Measurements from ENCODE around the gene PCDHB12. TPM values are rescaled to one million over a fixed set of nuclear protein-coding genes. Genes with fewer than 3 reads are reported as not detected.
A peak's percentile ranks its signal among the peaks of the same experiment; 100 is the strongest.
"Not testable (repeated sequence)": the region's sequence is repeated elsewhere in the genome, so short reads cannot be mapped to it uniquely, and the experiment has no call there.

The PCDHB12 gene
- total RNA-seq, 1 experiment from 2014 or later: not detected

DNA sequence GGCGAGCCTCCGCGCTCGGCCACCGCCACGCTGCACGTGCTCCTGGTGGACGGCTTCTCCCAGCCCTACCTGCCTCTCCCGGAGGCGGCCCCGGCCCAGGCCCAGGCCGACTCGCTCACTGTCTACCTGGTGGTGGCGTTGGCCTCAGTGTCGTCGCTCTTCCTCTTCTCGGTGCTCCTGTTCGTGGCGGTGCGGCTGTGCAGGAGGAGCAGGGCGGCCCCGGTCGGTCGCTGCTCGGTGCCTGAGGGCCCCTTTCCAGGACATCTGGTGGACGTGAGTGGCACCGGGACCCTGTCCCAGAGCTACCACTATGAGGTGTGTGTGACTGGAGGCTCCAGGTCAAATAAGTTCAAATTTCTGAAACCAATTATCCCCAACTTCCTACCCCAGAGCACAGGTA, 2.3 kb downstream of the PCDHB12 start:
- CTCF ChIA-PET; H3K27me3 ChIP-seq (replicated peaks; ENCODE audit: control insufficient read depth, insufficient read depth, low read length); H3K27ac Mint-ChIP-seq (ENCODE audit: unreplicated experiment); DNase-seq; intact Hi-C loops (cut with micrococcal nuclease; ENCODE audit: unreplicated experiment); H3K4me3 ChIP-seq (ENCODE audit: low read depth, low read length); H3K36me3 ChIP-seq (ENCODE audit: control insufficient read depth, insufficient read depth, low read length); BruUV-seq (replicated peaks); H3K4me3 Mint-ChIP-seq (ENCODE audit: unreplicated experiment); H3K27me3 Mint-ChIP-seq (ENCODE audit: insufficient read depth, unreplicated experiment); POLR2A ChIA-PET; H3K4me1 Mint-ChIP-seq (ENCODE audit: low read depth, unreplicated experiment); H3K4me1 ChIP-seq; H3K9me3 Mint-ChIP-seq (ENCODE audit: unreplicated experiment); H3K9me3 ChIP-seq; H3K36me3 Mint-ChIP-seq (ENCODE audit: insufficient read depth, unreplicated experiment): not testable (repeated sequence)

DNA sequence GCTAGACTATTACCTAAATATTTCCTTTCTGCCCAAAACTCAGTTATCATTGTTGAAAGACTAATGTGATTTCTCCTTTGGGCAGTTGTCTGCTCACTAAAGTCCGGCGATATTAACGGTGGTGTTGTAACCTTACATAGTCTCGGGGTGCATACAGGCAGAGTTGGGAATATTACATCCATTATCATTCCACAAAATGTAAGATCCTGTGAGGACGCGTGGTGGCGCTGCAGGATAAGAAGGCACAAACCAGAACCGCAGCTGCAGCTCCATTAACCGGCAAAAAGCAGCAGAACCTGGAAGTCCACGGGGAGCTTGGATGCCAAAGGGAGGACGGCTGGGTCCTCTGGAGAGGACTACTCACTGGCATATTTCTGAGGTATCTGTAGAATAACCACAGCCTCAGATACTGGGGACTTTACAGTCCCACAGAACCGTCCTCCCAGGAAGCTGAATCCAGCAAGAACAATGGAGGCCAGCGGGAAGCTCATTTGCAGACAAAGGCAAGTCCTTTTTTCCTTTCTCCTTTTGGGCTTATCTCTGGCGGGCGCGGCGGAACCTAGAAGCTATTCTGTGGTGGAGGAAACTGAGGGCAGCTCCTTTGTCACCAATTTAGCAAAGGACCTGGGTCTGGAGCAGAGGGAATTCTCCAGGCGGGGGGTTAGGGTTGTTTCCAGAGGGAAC, 5.3 kb downstream of the PCDHB12 start, which contains the start of gene PCDHB13:
Gene PCDHB13, plus strand, starts transcription at position 264 of the 684 bp plus-strand sequence. Its CDS starts 205 bp downstream, at position 469.
- intact Hi-C loops (cut with micrococcal nuclease; ENCODE audit: unreplicated experiment): loop anchor here (2.0 kb wide), 1 partner anchor 35 kb away; no protein-coding TSS in a partner anchor
- H3K4me1 ChIP-seq; H3K27me3 ChIP-seq (replicated peaks; ENCODE audit: control insufficient read depth, insufficient read depth, low read length); H3K4me3 ChIP-seq (ENCODE audit: low read depth, low read length); H3K9me3 ChIP-seq; CTCF ChIA-PET; H3K27me3 Mint-ChIP-seq (ENCODE audit: insufficient read depth, unreplicated experiment); BruUV-seq (replicated peaks); H3K36me3 ChIP-seq (ENCODE audit: control insufficient read depth, insufficient read depth, low read length); H3K27ac Mint-ChIP-seq (ENCODE audit: unreplicated experiment); POLR2A ChIA-PET; H3K36me3 Mint-ChIP-seq (ENCODE audit: insufficient read depth, unreplicated experiment); H3K4me3 Mint-ChIP-seq (ENCODE audit: unreplicated experiment); H3K4me1 Mint-ChIP-seq (ENCODE audit: low read depth, unreplicated experiment): not testable (repeated sequence)
- peak in 1 of 2 experiments; percentile 25 for DNase-seq
- peaks cover 16% of the 10 kb centered on the region for H3K9me3 Mint-ChIP-seq (ENCODE audit: unreplicated experiment)

DNA sequence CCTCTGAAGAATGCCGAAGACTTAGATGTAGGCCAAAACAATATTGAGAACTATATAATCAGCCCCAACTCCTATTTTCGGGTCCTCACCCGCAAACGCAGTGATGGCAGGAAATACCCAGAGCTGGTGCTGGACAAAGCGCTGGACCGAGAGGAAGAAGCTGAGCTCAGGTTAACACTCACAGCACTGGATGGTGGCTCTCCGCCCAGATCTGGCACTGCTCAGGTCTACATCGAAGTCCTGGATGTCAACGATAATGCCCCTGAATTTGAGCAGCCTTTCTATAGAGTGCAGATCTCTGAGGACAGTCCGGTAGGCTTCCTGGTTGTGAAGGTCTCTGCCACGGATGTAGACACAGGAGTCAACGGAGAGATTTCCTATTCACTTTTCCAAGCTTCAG, 6.1 kb downstream of the PCDHB12 start:
- CTCF ChIA-PET; DNase-seq; H3K4me1 Mint-ChIP-seq (ENCODE audit: low read depth, unreplicated experiment); H3K4me1 ChIP-seq; H3K9me3 ChIP-seq; H3K4me3 Mint-ChIP-seq (ENCODE audit: unreplicated experiment); POLR2A ChIA-PET; H3K36me3 Mint-ChIP-seq (ENCODE audit: insufficient read depth, unreplicated experiment); BruUV-seq (replicated peaks); H3K4me3 ChIP-seq (ENCODE audit: low read depth, low read length); H3K27ac Mint-ChIP-seq (ENCODE audit: unreplicated experiment); H3K36me3 ChIP-seq (ENCODE audit: control insufficient read depth, insufficient read depth, low read length); H3K27me3 ChIP-seq (replicated peaks; ENCODE audit: control insufficient read depth, insufficient read depth, low read length); H3K27me3 Mint-ChIP-seq (ENCODE audit: insufficient read depth, unreplicated experiment): not testable (repeated sequence)
- H3K9me3 Mint-ChIP-seq (ENCODE audit: unreplicated experiment): peaks cover 20% of the 10 kb centered on the region
- intact Hi-C loops (cut with micrococcal nuclease; ENCODE audit: unreplicated experiment): loop anchor here (2.0 kb wide), 1 partner anchor 36 kb away; no protein-coding TSS in a partner anchor

DNA sequence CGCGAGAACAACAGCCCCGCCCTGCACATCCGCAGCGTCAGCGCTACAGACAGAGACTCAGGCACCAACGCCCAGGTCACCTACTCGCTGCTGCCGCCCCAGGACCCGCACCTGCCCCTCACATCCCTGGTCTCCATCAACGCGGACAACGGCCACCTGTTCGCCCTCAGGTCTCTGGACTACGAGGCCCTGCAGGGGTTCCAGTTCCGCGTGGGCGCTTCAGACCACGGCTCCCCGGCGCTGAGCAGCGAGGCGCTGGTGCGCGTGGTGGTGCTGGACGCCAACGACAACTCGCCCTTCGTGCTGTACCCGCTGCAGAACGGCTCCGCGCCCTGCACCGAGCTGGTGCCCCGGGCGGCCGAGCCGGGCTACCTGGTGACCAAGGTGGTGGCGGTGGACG, 7.0 kb downstream of the PCDHB12 start:
- H3K9me3 Mint-ChIP-seq (ENCODE audit: unreplicated experiment): peaks cover 29% of the 10 kb centered on the region
- H3K4me1 ChIP-seq; H3K36me3 Mint-ChIP-seq (ENCODE audit: insufficient read depth, unreplicated experiment); DNase-seq; H3K4me1 Mint-ChIP-seq (ENCODE audit: low read depth, unreplicated experiment); H3K27ac Mint-ChIP-seq (ENCODE audit: unreplicated experiment); H3K36me3 ChIP-seq (ENCODE audit: control insufficient read depth, insufficient read depth, low read length); H3K9me3 ChIP-seq; H3K27me3 Mint-ChIP-seq (ENCODE audit: insufficient read depth, unreplicated experiment); CTCF ChIA-PET; H3K4me3 Mint-ChIP-seq (ENCODE audit: unreplicated experiment); POLR2A ChIA-PET; H3K4me3 ChIP-seq (ENCODE audit: low read depth, low read length); H3K27me3 ChIP-seq (replicated peaks; ENCODE audit: control insufficient read depth, insufficient read depth, low read length); BruUV-seq (replicated peaks): not testable (repeated sequence)
- intact Hi-C loops (cut with micrococcal nuclease; ENCODE audit: unreplicated experiment): loop anchor here (2.0 kb wide), 1 partner anchor 37 kb away; no protein-coding TSS in a partner anchor

DNA sequence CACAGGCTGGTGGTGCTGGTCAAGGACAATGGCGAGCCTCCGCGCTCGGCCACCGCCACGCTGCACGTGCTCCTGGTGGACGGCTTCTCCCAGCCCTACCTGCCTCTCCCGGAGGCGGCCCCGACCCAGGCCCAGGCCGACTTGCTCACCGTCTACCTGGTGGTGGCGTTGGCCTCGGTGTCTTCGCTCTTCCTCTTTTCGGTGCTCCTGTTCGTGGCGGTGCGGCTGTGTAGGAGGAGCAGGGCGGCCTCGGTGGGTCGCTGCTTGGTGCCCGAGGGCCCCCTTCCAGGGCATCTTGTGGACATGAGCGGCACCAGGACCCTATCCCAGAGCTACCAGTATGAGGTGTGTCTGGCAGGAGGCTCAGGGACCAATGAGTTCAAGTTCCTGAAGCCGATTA, 7.5 kb downstream of the PCDHB12 start:
- H3K27me3 ChIP-seq (replicated peaks; ENCODE audit: control insufficient read depth, insufficient read depth, low read length); POLR2A ChIA-PET; BruUV-seq (replicated peaks); H3K9me3 ChIP-seq; CTCF ChIA-PET; H3K27me3 Mint-ChIP-seq (ENCODE audit: insufficient read depth, unreplicated experiment); H3K4me3 Mint-ChIP-seq (ENCODE audit: unreplicated experiment); DNase-seq; H3K4me1 Mint-ChIP-seq (ENCODE audit: low read depth, unreplicated experiment); H3K4me3 ChIP-seq (ENCODE audit: low read depth, low read length); H3K27ac Mint-ChIP-seq (ENCODE audit: unreplicated experiment); H3K4me1 ChIP-seq; intact Hi-C loops (cut with micrococcal nuclease; ENCODE audit: unreplicated experiment); H3K36me3 Mint-ChIP-seq (ENCODE audit: insufficient read depth, unreplicated experiment); H3K36me3 ChIP-seq (ENCODE audit: control insufficient read depth, insufficient read depth, low read length): not testable (repeated sequence)
- peaks cover 33% of the 10 kb centered on the region for H3K9me3 Mint-ChIP-seq (ENCODE audit: unreplicated experiment)

Data from Caco-2 (cell line).